Hematopoietic multipotent progenitor cell treated with erythropoietin and hydrocortisone succinate and interleukin-3 and kit ligand, for 15 days (in vitro differentiated cells): ENCODE measurements around the gene PACRG.
"Not testable (repeated sequence)": the region's sequence is repeated elsewhere in the genome, so short reads cannot be mapped to it uniquely, and the experiment has no call there.

Experiments used
- DNase-seq: peaks from one replicate; pipeline ENCODE4 v3.0.0-alpha.2; 2015; ENCODE audit warnings: low spot score

The PACRG gene

DNA sequence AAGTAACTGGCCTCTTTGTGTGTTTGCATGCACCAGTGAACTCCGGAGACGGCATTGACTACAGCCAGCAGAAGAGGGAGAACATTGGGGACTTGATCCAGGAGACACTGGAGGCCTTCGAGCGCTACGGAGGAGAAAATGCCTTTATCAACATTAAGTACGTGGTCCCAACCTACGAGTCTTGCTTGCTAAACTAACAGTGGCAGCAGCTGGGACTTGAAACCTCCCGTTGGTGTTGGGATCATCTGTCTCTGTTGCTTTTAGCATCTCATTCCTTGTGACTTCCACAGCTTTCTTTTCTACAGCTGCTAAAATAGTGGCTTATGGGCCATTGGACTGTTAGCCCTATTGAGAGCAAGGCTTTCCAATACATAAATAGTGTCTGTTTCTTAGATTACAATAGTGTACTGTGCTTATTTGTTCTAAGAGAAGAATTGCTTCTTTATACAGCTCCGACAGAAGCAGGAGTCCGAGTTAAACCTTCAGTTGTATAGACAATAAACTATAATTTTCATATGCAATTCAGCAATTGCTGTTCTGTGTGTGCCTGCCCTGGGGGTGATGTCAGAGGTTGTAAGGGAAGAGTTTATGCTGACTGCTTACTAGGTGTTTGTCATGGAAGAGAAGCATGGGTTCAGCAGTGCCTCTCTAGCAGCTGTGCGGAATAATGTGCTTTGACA, 587.2 kb downstream of the PACRG start:
- DNase-seq: no peak

DNA sequence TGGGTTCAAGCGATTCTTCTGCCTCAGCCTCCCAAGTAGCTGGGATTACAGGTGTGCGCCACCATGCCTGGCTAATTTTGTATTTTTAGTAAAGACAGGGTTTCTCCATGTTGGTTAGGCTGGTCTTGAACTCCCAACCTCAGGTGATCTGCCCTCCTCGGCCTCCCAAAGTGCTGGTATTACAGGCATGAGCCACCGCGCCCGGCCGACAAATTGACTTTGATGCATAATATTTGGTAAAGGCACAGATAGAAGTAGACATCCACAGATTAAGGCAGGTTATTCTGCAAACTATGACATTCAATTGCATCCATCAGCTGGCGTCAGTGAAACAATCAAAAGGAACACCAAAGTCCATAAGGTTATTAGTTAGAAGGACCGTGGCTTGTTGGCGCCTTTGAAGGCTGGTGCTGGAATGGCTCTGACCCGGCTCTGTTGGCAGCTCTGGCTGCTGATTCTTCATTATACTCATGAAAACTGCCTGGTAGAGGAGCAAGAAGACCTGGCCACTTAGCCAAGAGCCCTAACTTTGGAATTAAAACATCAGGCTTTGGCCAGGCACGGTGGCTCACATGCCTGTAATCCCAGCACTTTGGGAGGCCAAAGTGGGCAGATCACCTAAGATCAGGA, 589.2 kb downstream of the PACRG start:
- DNase-seq: not testable (repeated sequence)

DNA sequence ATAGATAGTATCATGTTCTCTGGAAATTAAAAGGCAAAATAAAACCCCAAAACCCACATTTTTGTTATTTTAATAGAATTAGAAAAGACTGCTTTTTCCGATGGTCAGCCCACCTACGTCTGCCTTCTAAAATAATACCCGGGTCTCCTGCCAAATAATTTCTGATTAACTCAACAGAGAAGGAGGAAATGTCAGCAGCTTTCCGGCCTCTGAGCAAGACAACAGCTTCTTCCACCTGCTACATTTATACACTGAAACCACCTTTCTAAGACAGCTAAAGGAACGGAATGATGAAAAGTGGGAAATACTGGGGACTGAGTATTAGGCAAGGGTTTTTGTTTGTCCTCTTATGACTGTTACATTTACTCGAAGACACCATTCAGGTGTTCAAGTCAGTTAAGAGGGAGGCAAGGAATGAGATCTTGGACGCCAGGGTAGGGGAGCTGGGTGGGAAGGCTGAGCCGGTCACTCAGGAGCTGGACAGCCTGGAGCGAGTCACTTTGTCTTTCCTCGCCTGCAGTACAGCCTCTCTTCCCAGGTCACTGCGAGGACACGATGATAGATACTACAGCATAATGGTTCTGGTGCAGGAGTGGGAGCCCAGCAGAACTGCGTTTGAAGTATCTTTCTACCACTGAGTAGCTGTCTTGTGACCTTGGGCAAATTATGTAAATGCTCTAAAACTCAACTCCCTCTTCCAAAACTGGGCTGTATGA, 590.5 kb downstream of the PACRG start:
- DNase-seq: no peak

DNA sequence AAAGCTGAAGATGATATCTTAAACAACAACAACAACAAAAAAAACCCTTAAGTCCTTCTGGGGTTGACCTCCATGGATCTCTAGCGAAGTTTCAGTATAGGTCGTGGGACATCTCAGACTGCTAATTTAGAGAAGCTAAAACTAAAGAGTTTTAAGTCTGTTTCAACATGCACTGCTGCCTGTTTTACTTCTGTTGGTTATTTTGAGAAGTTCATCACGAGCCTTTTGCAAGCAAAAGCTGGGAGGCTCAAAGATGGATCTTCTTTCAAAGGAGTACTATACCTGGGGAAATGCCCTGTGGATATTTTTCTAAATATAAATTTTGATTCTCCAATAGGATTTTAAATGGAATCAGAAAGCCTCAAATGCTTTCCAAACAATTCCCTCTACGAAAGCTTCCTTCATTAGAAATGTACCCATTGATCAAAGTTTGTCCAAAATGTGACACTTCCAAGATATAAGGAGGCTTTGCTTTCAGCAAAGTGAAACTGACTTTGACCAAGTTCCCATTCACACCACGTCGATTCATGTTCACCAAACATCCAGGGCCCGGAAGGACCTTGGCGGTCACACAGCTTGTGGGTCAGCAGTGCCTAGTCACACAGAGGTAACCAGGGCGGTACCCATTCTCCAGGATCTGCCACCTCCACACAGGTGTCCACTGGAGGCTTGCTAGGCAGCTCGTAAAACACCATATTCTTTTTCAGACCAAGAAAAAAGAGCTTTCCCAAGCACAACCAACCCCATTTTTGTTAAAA, 592.0 kb downstream of the PACRG start:
- no peak for DNase-seq

DNA sequence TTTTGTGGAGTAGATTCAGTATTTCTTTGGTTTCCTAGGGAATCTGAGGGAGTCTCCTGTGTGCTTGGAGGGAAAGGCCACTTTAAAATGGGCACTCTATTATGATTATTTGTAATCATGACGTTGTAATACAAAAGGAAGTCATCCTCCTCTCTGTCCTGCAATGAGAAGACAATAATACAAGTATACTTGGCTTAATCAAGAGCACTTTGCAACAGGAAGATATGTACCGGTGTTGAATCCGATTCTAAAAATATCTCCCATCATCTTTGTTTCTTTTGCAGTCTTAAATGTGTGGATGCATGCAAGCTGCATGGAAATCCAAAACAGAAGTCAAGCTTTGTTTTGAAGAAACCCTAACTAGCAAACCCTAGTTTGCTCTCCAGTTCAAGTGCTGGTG, 592.6 kb downstream of the PACRG start:
- no peak for DNase-seq

DNA sequence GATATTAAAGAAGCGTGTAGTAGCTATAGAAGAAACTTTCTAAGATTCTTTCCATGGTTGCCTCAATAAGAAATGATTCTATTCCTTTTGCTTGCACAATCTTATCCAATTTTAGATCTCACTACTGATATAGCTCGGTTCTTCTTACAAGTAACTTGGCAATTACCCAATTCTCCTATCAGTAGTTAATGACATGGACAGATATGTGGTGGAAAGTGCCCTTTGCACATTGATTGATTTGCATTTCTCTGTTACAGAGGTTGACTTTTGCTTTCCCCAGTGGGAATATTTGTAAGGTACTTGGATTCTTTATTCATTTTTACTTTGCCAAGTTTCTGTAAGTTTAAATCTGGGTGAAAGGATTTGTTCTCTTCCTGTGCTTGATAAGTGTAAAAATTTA, 593.0 kb downstream of the PACRG start:
- DNase-seq: no peak

DNA sequence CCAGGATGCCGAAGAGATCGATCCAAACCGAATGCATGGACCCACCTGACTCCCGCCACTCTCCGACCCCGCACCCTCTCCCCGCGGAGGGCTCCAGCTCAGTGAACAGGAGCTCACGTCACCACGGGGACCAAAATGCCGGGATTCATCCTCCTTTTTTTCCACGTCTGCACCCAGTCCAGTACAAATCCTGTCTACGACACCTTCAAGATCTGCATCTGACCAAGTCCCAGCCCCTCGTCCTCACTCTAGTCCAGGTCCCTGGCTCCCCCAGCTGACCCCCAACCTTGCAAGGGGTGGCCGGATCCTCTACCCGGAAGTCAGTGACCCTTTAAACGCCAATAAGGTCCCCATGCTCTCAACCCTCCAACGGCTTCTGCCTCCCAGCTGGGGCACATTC, 593.9 kb downstream of the PACRG start:
- no peak for DNase-seq

DNA sequence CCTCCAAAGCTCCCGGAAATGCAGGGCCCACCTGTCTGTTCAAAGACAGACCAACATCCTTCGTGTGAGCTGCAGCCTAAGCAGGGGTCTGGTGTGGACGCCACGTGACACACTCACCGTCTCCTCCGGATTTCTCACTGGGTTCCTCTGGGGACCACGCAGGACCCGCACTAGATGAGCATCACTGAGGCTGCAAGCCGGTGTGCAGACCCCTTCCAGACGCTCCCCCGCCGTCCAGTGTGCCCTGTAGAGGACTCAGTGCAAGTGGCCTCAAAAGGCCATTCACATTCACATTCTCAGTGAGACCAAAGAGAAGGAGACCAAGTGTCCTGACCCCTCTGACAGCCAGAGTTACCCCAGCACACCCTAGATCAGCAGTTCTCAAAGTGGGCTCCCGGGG, 595.5 kb downstream of the PACRG start:
- no peak for DNase-seq

DNA sequence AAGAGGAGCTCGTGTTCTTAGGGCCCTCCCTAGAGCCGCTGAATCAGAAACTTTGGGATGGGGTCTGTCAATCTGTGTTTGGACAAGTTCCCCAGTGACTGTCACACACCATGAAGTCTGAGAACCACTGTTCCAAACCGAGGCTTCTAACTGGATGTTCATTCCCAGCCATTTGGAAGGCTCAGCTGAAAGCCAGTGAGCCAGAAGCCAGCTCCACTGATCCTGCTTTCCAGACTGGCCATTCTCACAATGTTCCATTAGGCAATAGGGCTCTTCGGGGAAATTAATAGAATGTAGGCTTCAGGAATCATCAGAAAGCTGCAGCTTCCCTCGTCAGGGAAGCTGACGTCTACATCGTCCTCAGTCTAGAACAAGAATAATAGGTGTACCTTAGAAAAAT, 595.9 kb downstream of the PACRG start:
- no peak for DNase-seq

DNA sequence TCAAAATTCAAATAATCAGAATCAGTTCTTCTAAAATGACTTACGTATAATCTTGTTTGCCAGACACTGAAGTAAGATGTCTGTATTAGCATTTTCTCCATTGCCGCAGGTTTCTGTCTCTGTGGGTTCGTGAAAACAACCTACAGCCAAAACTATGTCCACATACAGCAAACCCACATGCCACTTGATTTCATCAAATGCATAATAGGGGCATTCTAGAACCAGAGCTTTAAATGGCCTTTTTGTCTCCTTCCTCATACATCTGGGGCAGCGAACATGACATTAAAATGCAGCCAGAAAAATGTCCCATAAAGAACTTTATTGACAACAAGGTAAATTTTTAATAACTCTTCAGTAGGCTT, 596.5 kb downstream of the PACRG start:
- DNase-seq: no peak

DNA sequence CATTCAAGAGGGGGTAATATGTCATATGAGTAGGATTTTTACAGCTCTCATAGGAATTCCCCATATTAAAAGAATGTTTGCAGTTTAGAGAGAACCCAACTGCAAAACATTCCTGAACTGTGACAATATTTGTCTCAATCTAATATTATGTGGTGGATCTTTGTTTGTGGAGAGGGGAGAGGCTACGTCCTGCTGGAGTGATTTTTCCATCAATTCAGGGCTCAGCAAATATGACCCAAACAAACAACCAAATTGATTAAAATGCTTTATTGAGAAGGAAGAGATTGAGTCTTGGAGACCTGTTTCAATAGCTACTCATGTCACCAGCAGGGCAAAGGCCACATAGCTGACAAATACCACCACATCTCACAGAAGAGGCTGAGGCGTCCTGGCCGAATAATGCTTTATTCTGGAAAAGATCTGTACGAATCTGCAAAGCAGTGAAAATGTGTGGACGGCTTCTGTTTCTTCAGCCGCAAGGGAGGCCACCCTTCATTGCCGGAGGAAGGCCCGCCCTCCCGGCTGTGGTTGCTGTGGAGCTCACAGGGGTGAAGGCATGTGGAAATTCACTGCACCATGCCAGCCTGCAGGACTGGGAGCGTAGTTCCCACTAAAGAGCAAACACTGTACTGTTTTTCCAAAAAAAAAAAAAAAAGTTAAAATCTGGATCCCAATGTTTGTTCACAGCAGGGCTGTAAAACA, 597.1 kb downstream of the PACRG start:
- no peak for DNase-seq

DNA sequence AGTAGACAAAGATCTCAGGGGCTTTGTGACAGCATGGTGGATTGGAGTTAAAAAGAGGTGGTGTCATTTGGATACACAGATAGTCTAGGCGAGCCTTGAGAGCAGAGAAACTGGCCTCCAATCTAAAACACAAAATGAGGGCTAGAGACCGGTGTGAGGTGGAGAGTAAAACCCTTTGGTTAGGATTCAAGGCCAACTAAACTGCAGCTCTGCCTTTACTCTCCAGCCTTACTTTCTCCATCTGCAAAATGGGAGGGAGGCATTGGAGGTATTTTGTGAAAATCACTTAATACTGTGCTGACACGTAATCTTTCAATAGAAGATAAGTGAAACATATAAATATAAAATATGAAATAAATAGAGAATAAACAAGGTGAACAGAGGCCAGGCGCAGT, 597.6 kb downstream of the PACRG start:
- DNase-seq: no peak

DNA sequence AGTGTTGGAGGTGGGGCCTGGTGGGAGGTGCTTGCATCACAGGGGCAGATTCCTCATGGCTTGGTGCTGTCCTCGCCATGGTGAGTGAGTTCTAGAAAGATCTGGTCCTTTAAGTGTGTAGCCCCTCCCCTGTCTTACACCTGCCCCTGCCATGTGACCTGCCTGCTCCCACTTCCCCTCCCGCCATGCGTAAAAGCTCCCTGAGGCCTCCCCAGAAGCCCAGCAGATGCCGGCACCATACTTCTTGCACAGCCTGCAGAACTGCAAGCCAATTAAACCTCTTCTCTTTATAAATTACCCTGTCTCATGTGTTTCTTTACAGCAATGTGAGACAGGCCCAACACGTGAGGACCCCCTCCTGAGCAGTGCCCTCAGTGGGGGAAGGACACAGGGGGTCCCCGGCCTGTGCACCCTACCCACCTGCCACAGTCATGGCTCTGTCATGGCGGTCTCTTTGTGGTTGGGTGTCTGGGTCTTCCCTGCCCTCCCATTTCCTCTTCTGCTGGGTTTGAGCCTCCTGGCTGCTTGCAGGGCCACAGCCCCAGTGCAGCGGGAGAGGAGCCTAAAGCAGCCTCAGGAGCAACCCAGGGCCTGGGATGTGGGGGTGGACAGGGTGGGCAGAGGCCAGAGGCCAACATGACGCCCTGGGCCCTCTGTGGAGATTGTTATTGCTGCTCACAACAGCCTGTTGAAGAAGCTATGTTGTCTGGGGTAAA, 599.5 kb downstream of the PACRG start:
- no peak for DNase-seq

DNA sequence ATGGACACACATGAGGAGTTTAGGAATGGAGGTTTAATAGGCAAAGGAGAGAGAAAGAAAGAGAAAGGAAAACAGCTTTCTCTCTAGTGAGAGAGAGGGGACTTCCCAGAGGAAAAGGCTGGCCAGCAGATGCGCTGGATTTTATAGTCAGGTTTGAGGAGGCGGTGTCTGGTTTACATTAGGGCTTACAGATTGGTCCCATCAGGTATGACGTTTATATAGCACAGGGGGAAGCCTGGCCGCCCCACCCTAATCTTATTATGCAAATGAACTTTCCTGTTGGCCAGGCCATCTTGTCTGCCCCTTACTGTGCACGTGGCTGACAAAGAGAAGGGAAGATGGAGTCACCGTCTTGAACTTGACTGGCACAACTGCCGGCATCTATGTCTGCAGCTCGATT, 600.1 kb downstream of the PACRG start:
- DNase-seq: no peak

DNA sequence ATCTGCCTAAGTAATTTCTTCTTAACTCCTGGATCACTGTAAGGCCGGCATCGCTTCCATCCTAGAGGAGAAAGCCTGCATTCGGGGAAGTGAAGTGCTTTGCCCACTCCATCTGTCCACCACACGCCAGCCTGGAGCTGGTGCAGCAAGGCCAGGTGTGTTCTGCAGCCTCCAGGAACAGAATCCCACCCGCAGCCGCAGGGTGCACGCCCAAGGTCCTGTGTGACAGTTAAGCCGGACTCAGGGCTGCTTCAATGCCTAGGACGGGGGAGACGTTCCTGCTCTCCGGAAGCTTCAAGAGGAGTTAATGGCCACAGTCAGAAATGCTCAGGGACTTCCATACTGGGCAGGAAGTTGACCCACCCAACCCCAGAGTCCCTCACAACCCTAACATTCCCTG, 600.6 kb downstream of the PACRG start:
- DNase-seq: no peak

DNA sequence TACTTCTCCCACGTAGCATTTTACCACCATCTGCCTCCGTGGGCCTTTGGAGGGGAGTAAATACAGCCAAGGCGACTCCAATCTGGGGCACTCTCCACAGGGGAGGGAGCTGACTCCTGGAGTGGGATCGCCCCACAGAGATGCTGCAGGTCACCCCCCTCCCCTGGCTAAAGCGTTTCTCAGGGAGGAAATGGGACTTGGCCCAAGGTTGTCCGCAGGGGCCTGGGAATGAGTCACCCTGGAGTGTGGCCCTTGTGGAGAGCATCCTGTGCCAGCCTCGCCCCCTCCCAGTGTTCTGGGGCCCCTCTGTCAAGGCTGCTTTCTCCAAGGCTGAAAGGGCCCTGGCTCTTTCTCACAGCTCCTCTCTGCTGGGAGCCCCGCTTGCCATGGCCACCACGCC, 602.2 kb downstream of the PACRG start:
- no peak for DNase-seq

DNA sequence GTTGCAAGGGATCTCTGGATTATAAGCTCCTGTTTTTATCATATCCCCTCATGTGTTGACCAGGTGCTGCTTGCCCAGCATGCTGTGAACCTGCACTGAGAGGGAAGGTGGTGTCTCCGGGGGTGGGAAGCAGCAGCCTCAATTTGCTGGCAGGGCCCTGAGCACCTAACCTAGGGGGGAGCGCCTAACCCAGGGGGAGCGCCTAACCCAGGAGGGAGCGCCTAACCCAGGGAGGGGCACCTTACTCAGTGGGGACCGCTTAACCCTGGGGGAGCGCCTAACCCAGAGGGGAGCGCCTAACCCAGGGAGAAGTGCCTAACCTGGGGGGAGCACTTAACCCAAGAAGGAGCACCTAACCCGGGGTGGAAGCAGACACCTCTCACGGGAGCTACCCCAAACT, 603.5 kb downstream of the PACRG start:
- DNase-seq: no peak

DNA sequence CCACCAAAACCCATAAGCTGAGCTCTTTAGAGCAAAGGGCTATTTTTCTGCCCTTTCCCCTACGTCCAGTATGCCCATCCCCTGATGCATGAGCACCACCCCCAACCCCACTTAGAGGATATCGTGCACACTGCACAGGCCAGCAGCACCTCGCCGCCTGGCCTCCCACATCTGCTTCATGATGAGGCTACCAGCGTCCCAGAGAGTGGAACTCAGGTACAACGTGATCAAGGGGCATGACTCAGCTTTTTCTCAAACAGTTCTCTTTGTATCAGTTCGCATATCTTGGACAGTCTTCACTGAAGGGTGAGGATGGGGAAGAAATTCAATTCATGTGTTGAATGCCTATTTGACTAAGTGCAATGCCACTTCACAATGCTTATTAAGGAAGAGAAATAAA, 604.8 kb downstream of the PACRG start:
- no peak for DNase-seq

DNA sequence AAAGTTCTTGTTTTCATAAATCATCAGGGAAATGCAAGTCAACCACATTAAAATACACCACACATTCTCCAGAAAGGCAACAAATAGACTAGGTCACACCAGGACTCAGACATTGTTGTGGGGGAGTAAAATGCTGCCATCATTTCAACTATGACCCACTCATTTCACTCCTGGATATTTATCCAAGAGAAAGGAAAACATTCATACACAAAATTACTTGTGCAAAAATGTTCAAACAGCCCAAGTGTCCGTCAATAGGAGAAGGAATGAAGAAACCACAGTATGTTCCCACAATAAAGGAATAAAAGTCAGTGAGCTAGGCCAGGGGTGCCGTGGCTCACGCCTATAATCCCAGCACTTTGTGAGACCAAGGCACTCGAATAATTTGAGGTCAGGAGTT, 605.3 kb downstream of the PACRG start:
- DNase-seq: no peak

DNA sequence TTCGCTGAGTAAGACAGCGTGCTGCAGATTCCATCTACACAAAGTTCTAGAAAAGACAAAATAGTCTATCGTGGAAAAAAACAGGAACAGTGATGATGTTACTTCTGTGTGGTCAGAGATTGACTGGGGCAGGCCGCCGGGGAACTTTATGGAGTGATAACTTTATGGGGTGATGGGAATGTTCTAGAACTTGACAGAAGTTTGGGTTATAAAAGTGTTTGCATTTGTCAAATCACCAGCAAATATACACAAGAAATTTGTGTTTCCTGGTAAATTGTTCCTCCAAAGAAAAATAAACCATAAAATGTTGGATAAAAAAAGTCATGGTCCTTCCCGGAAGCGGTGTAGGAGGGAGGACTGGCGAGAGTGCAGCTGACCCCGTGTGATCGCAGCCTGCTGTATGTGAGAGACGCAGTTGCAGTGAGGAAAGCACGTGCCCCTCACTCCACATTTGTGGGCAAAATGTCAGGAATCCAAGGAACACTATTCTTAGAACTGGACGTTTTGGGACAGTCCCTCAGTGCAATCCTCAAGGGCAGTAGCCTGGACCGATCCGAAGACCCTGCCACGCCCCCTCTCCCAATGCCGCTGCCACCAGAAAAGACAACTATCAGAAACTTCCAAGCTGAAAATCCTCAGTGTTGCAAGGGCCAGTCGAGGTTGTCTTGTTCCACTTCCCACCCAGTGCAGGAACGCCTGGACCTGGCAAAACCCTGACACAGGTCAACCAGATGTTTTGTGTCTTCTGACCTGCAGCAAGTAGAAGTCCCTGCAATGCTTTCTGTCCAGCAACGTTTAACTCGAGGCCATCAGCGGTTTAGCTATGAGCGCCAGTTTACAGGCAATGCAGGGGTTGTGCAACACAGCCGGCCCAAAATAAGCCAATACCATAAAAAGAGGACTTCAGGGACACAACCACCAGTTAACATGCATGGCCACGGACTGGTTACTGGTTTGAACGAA, 606.2 kb downstream of the PACRG start:
- no peak for DNase-seq
